Peyer's patch (tissue), 4 donors: ENCODE data around the gene C3orf33.

ENCODE experiments used
- CTCF ChIP-seq, 6 experiments: fragments of 450-650 bp in 4 of 6; fragments of 200-600 bp in 2 of 6; sonication (generic) in 1 of 6; IDR thresholded peaks; one replicate each; pipeline ENCODE4 v1.5.1; 2017 to 2019; ENCODE audit warnings: antibody characterized with exemption in 6 of 6, mild to moderate bottlenecking in 3 of 6, moderate library complexity in 1 of 6
- POLR2A ChIP-seq, 2 donors: fragments of 450-650 bp; IDR thresholded peaks; one replicate each; pipeline ENCODE4 v1.5.1; 2017; ENCODE audit warnings: antibody characterized with exemption in 2 of 2, mild to moderate bottlenecking in 2 of 2, moderate library complexity in 2 of 2

DNA sequence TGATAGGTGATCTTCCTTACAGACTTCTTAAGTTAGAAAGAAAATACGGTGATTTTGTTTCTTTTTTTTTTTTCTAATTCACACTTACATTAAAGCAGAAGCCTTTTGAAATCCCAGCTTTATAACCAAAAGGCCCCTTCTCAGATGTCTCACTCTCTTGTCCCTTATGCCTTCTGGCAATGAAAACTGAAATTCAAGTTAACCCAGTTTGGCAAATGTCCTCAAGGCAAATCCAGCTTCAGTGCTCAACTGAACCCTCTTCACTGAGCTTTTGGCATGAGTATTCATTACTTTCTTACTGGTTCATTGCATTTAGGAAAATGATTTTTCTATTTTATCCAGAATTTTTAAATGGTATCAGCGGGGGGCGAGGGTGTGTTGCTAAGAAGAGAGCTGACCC lies 78.2 kb downstream of the C3orf33 start:
- TF ChIP-seq CTCF (IDR thresholded peaks at IDR 0.05) (no peak), POLR2A (IDR thresholded peaks at IDR 0.05) (no peak)
